Islet precursor cell (in vitro differentiated cells): ENCODE results near the gene NUP62.
A peak's percentile ranks its signal among the peaks of the same experiment; 100 is the strongest.
"Not testable (repeated sequence)": the region's sequence is repeated elsewhere in the genome, so short reads cannot be mapped to it uniquely, and the experiment has no call there.

Experiments used
- DNase-seq: peaks from one replicate; pipeline ENCODE4 v3.0.0-alpha.2; 2018

Gene NUP62

GRCh38 chr19:49951806-49952478 lies 22.6 kb upstream of the NUP62 start:
- no peak for DNase-seq

GRCh38 chr19:49950956-49951526 lies 21.7 kb upstream of the NUP62 start:
- no peak for DNase-seq

- DNase-seq: no peak
Observed at GRCh38 chr19:49950590-49950948, 21.3 kb upstream of the NUP62 start.

- no peak for DNase-seq
Observed at GRCh38 chr19:49949742-49950589, 20.7 kb upstream of the NUP62 start.

GRCh38 chr19:49946415-49946814 lies 17.1 kb upstream of the NUP62 start:
- DNase-seq: no peak

- not testable (repeated sequence) for DNase-seq
Observed at GRCh38 chr19:49944567-49944966, 15.3 kb upstream of the NUP62 start.

GRCh38 chr19:49940482-49940791 lies 11.1 kb upstream of the NUP62 start:
- no peak for DNase-seq

- no peak for DNase-seq
Observed at GRCh38 chr19:49939721-49940481, 10.6 kb upstream of the NUP62 start.

GRCh38 chr19:49938662-49939061 lies 9.4 kb upstream of the NUP62 start:
- no peak for DNase-seq

GRCh38 chr19:49937750-49938381 lies 8.6 kb upstream of the NUP62 start:
- DNase-seq: peak; percentile 85

- no peak for DNase-seq
Observed at GRCh38 chr19:49936549-49936948, 7.2 kb upstream of the NUP62 start.

GRCh38 chr19:49933643-49934042 lies 4.3 kb upstream of the NUP62 start:
- no peak for DNase-seq

- no peak for DNase-seq
Observed at GRCh38 chr19:49932731-49933131, 3.4 kb upstream of the NUP62 start.

GRCh38 chr19:49932041-49932451 lies 2.7 kb upstream of the NUP62 start:
- no peak for DNase-seq

- no peak for DNase-seq
Observed at GRCh38 chr19:49931293-49932040, 2.2 kb upstream of the NUP62 start.

- DNase-seq: no peak
Observed at GRCh38 chr19:49930483-49931011, 1.2 kb upstream of the NUP62 start.

GRCh38 chr19:49929611-49930482 lies 543 bp upstream of the NUP62 start:
- peak; percentile 95 for DNase-seq

- DNase-seq: no peak
Observed at GRCh38 chr19:49927526-49928264, 1.6 kb downstream of the NUP62 start.

GRCh38 chr19:49926515-49926914 lies 2.8 kb downstream of the NUP62 start:
- no peak for DNase-seq

- DNase-seq: no peak
Observed at GRCh38 chr19:49925486-49925885, 3.8 kb downstream of the NUP62 start.
